HG03175 (cell line): ENCODE measurements around the gene COL4A1.

Experiments
- ATAC-seq: cut with Tn5 transposase; IDR thresholded peaks from one replicate; pipeline ENCODE4 v1.9.1; 2021; ENCODE audit warnings: mild to moderate bottlenecking, moderate library complexity; ENCODE audit not compliant: unreplicated experiment

The COL4A1 gene

DNA sequence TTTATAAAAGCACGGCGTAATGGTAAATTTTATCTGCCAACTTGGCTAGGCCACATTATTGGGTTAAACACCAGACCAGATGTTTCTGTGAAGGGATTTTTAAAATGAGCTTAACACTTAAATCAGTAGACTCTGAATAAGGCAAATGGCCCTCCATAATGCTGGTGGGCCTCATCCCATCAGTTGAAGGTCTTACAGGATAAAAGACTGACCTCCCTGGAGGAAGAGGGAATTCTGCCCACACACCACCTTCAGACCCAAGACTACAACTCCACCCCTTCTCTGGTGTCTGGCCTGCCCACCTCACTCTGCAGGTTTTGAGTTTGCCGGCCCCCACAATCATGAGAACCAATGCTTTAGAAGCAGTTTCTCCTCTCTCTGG lies 96.4 kb downstream of the COL4A1 start:
- no peak for ATAC-seq

DNA sequence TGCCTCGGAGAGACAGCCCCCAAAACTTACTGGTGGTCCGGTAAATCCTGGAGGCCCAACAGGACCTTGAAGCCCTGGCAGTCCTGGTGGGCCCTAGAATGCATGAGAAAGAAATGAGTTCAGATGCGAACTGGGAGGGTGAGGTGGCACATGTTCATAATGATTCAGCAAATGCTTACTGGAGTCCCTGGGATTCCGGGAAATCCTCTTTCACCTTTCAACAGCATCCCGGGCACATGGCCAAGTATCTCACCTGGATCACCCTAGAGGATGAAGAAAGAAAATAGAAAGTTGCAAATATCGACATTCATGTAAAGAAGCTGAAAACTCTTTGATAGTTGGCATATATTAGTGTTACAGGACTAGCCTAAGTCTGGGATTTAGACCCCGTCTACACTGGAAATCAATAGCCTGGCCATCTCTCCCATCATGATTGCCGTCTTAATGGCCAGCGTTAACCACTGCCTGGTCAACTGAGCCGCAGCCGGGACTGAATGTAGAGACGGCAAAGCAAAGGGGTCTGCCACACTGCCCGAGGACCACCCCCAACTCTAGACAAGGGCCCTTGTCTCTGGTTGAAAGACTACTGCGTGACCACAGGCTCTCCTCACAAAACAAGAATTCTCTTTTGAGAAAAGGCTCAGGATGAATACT lies 96.9 kb downstream of the COL4A1 start:
- ATAC-seq: no peak

DNA sequence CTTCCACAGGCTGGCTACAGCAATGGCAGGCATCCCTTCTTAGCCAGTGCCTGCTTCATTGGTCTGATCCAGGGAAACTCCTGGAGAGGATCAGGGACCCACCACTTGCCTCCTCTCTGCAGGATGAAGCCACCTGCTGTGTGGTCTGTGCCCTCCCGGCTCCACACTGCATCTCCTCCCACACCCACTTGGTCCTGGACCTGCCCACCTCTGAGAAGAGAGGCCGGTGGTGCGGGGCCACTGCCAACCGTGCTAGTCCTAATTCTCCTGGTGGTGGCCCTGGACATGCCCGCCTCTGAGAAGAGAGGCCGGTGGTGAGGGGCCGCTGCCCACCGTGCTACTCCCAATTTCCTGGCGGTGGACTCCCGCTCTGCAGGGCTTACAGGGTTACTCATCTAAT lies 98.8 kb downstream of the COL4A1 start:
- ATAC-seq: no peak

DNA sequence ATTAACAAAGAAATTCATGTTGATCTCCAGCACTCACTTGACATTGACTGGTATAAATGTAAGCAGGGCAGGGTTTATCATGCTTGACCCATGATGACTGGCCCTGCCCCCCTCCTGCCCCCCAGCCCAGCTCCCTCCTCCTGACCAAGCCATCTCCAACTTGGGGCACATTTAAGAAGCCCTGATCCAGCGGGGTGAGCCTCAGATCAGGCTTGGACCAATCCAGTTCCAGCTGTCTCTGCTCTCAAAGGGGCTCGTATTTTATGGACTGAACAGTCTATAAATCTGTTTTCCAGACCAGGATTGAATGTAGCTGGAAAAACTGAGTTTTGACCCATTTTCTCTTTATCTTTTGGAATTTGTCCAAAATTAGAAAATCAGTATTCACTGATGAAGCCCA lies 100.0 kb downstream of the COL4A1 start:
- no peak for ATAC-seq

DNA sequence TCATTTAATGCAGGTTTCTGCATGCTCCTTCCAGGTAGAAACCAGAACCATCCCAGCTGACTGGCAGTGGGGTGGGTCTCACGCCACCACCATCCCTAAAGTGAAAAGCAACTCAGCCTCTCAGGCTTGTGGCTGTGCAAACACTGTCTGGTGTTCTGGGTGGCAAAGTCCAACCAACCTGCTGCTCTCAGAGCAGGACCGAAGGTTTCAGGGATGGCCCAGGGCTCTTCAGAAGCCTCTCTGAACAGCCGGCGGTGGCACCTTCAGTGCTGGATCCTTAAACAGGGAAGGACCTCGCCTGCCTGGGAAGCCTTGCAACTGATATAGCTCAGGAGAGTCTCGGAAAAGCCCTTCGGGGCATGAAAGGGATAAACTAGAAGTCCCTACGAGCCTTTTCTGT lies 100.8 kb downstream of the COL4A1 start:
- no peak for ATAC-seq

- no peak for ATAC-seq
Observed at GRCh38 chr13:110201114-110201513, 105.8 kb downstream of the COL4A1 start.

GRCh38 chr13:110200276-110200870 lies 106.6 kb downstream of the COL4A1 start:
- ATAC-seq: no peak

DNA sequence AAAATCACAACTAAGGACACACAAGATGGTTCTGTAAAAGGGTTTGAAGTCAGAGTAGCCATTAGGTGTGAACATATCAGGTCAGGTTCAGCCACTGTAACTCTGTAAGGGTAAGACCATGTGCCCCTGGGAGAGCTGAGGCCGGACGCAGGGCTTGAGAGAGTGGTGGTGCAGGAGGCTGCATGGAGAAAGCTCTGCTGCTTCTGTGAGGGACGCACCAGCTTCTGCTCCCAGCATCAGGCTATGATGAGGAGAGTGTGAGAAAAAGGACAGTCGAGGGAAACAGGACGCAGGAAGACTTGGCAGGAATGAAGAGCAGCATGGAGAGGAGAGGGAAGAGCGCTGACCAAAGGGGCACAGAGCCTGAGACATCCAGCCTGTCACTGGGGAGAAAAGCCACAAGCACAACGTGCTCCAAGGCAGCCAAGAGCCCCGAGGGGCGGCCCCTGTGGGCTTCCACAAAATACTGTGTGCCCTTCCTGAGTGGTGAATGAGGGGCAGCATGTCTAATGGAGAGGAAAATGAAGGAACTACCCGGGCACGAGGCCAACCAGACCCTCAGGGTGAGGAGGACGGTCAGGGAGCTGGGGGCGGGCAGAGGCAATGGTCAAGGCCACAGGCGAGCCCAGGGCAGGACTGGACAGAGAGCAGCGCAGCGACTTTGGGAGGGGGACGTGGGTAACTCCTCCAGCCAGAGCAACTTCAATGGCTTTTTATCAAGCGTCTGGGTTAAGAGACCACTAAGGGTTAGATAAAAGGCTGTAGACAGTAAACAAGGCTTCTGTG lies 107.7 kb downstream of the COL4A1 start:
- ATAC-seq: no peak

DNA sequence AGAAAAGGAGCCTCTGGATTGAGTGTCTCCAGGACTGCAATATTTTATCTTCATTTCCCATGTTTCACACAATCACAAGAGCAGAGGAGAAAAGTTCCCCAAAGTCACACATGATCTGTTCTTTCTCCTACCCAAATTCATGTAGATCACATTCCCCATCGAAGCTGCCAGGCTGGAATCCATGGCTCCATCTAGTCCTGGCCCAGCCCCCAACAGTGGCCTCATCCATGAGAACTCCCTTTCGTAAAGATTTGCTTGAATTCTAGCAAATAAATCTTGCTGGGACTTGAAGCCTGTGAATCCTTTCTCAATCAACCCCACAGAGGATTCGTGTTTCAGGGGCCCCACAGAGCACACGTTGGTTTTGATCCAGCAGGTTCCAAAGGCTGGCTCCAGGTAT lies 109.5 kb downstream of the COL4A1 start:
- ATAC-seq: no peak

- ATAC-seq: no peak
Observed at GRCh38 chr13:110197026-110197425, 109.9 kb downstream of the COL4A1 start.

GRCh38 chr13:110195547-110196485 lies 111.1 kb downstream of the COL4A1 start:
- no peak for ATAC-seq

GRCh38 chr13:110194451-110194850 lies 112.5 kb downstream of the COL4A1 start:
- no peak for ATAC-seq

- ATAC-seq: no peak
Observed at GRCh38 chr13:110193491-110193890, 113.5 kb downstream of the COL4A1 start.

DNA sequence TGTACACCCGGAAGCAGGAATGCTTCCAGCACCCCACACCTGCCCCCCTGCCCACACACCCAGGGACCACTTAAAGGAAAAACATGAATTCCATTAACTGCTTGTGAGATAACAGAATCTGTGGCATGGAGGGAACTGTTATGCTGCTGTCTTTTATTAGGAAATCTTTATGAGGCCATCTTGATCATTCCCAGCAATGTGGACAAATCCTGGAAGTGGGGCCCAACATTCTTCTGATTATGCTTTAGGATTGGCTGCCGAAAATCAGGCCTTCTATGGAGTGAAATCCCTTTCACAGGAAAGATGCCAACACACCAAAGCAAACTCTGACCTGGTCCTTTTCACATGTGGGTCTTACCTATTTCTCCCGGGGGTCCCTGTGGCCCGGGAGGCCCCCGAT lies 114.5 kb downstream of the COL4A1 start:
- ATAC-seq: no peak

- no peak for ATAC-seq
Observed at GRCh38 chr13:110187641-110188161, 119.3 kb downstream of the COL4A1 start.

GRCh38 chr13:110186231-110186855 lies 120.6 kb downstream of the COL4A1 start:
- no peak for ATAC-seq

DNA sequence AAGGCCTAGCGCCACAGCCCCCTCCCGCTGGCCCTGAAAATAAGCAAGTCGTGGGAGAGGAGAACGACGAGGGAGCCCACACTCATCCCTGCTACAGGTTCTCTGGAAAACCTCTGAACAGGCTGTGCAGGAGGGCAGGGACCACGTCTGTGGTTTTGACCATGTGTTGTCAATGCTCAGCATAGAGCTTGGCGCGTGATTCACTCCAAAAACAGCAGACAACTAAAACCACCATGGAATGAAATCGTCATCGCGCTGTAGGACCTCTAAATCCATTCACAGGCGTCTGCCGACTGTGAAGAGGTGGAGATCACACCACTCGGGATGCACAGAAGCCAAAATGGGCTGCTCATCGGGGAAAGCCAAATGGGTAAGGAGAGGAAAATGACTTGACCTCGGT lies 121.3 kb downstream of the COL4A1 start:
- no peak for ATAC-seq

DNA sequence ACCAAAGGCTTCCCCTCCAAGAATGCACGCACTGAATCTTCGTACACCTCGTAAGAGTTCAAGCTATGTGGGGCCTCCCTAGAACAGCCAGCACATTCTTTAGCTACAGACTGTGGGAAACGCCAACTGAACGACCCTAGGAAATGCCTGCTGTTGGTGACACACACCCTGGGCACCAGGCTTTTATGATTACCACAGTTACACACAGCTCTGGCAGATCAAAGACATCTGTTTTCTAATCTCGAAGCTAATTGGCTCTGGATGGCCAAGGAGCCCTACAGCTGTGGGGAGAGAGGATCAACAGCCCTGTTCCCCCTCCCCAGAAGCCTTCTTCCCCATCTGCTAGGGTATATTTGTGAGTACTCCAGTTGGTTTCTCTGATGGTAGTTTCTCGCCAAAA lies 123.0 kb downstream of the COL4A1 start:
- no peak for ATAC-seq

DNA sequence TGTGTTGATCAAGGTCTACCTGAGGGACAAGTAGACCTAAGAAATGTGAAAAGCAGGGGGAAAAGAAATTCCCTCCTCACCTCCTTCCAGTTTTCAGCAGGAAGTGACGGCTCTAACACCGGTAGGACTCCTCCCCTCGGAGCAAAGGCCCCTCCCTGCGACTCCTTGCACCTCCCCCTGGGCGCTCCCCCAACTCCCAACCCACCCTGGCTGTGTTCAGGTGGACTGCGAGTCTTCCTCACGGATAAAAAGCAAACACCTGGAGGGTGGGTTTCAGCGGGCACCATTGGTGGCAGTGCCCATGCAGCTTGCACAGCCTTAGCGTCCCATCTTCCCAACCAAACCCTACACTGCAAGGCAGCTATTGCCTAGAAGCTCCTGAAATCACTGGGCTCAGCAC lies 124.5 kb downstream of the COL4A1 start:
- ATAC-seq: no peak

DNA sequence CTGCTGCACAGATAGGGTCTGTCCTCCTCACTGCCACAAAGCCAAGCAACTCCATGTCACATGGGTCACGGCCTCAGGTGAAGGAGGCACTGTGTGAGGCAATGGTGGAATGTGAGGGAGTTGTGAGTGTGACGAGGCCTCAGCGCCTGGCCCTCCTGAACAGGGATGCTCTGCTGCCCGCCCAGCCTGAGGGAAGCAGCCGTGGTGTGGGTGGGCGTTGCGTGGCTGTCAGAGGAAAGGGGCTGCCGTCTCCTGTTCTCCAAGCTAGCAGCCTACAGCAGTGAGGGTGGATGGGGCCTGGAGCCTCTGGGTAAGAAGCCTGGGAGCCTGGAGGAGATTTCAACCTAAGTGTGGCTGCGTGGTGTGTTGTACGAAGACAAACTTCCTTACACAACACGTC lies 125.0 kb downstream of the COL4A1 start:
- no peak for ATAC-seq

GRCh38 chr13:110179857-110180147 lies 127.2 kb downstream of the COL4A1 start:
- ATAC-seq: no peak
